ENCODE data around the gene PDE6B. TPM values are rescaled to one million over a fixed set of nuclear protein-coding genes. Genes with fewer than 3 reads are reported as not detected.
"Not testable (repeated sequence)": the region's sequence is repeated elsewhere in the genome, so short reads cannot be mapped to it uniquely, and the experiment has no call there.

The PDE6B gene
- total RNA-seq, 1 experiment from 2014 or later = not detected

GRCh38 chr4:666822-667544, 41.6 kb downstream of the PDE6B start:
- H3K27ac ChIP-seq = no peak overlapping the region
- DNase-seq (ENCODE audit: low read depth in 1 of 2, low spot score in 2 of 2) = no peak
- no peaks in the 10 kb centered on the region for H3K9me3 ChIP-seq (replicated peaks)
- peaks cover 4% of the 10 kb centered on the region; the same call in 1 of the 2 replicates for H3K36me3 ChIP-seq
- no peaks in the 10 kb centered on the region for H3K4me1 ChIP-seq (replicated peaks)
- no peaks in the 10 kb centered on the region for H3K27me3 ChIP-seq (replicated peaks)
- H3K4me3 ChIP-seq = no peak overlapping the region

DNA sequence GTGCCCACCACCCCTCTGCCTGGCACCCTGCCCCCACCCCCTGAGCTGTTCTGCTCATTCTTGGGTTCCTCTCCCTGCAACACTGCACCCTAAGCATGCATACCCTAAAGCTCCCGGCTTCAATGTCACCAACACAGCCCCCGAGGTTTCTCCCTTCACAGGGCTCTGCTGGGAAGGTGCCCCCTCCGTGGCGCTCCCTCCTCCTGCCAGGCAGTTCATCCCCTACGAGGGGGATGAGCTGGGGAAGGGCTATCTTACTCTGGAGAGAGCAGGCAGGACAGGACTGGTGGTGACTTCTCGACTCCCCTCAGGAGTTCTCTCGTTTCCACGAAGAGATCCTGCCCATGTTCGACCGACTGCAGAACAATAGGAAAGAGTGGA, 42.2 kb downstream of the PDE6B start:
- Histone ChIP-seq H3K9me3 (replicated peaks) (no peaks in the 10 kb centered on the region), H3K36me3 (peaks cover 6% of the 10 kb centered on the region; the same call in 1 of the 2 replicates), H3K27ac (no peak overlapping the region), H3K4me1 (replicated peaks) (no peaks in the 10 kb centered on the region), H3K4me3 (no peak overlapping the region), H3K27me3 (replicated peaks) (no peaks in the 10 kb centered on the region)
- DNase-seq (ENCODE audit: low read depth in 1 of 2, low spot score in 2 of 2) = no peak

DNA sequence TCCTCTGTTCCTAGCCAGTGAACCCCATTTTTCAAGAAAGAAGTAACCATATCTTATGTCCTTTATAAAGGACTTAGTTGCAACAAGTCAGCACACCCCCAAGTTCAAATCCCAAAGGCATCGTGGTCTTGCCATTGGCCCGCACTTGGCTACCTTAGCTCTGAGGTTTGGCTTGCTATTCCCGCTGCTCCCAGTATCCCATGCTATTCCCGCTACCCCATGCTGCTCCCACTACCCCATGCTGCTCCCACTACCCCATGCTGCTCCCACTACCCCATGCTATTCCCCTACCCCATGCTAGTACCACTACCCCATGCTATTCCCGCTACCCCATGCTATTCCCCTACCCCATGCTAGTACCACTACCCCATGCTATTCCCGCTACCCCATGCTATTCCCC, 42.8 kb downstream of the PDE6B start:
- not testable (repeated sequence) for H3K36me3 ChIP-seq; H3K9me3 ChIP-seq (replicated peaks)

GRCh38 chr4:669806-670559, 44.6 kb downstream of the PDE6B start:
- H3K27ac ChIP-seq; H3K9me3 ChIP-seq (replicated peaks); H3K27me3 ChIP-seq (replicated peaks); H3K4me3 ChIP-seq; DNase-seq (ENCODE audit: low read depth in 1 of 2, low spot score in 2 of 2); H3K4me1 ChIP-seq (replicated peaks): not testable (repeated sequence)
- H3K36me3 ChIP-seq = peaks cover 10% of the 10 kb centered on the region; the same call in 1 of the 2 replicates

More for the DNA sequence above, 42.8 kb downstream of the PDE6B start:
- H3K27me3 ChIP-seq (replicated peaks); H3K4me1 ChIP-seq (replicated peaks); DNase-seq (ENCODE audit: low read depth in 1 of 2, low spot score in 2 of 2); H3K27ac ChIP-seq; H3K4me3 ChIP-seq: not testable (repeated sequence)

DNA sequence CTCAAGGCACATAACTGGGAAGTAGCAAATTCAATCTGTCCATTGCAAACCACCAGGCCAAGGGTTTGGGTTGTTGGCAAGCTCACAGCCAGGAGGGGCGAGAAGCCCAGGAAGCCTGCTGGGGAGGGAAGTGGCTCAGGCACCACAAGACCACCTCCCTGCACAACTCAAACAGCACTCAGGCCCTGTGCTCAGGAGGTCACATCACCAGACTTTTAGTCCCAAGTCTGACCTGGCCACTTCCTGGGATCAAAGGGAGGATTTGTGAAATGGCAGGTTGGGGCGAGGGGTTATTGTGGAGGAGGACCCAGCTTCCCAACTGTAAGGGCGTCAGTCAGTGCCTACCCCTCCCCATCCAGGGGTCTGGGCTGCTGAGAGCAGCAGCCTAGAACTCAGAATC, 46.4 kb downstream of the PDE6B start:
- no peak for DNase-seq (ENCODE audit: low read depth in 1 of 2, low spot score in 2 of 2)
- Histone ChIP-seq H3K9me3 (replicated peaks) (no peaks in the 10 kb centered on the region), H3K27me3 (replicated peaks) (no peaks in the 10 kb centered on the region), H3K36me3 (peaks cover 10% of the 10 kb centered on the region; the same call in 1 of the 2 replicates), H3K4me3 (no peak overlapping the region), H3K4me1 (replicated peaks) (peaks cover 13% of the 10 kb centered on the region), H3K27ac (no peak overlapping the region)

DNA sequence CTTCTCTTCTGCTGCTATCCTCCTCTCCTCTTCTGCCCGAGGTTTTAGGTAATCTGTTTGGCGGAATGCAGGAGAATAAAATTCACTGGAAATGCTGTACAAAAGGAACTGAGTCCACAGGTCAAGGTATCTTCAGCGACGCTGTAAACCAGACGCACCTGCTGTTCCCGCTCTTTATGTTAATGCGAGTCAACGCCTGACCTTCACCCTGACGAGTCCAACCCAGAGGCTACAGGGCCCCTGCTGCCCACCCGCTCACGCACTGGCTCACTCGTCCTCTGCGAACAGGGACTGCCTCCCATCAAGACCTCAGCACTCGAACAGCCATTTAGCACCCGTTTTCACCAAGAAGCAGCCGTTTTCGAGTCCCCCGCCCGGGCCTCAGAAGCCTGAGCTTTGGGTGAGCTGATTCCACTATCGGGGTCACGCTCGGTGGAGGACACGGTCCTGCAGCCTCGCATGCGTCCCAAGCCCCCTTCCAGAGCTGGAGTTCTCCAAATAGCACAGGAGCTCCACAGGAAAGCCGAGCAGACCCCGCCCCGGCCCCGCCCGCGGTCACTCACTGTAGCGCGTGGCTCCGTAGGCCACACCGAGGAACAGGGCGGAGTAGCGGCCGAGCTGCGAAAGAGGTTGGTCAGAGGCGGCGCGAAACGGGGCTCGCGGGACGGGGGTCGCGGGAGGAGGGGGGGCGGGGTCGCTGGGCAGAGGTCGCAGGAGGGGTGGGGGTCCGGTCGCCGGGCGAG, 48.1 kb downstream of the PDE6B start:
- H3K4me3 ChIP-seq = peak overlapping the region; percentile 96
- no peak for DNase-seq (ENCODE audit: low read depth in 1 of 2, low spot score in 2 of 2)
- H3K27ac ChIP-seq = no peak overlapping the region
- H3K27me3 ChIP-seq (replicated peaks) = no peaks in the 10 kb centered on the region
- peaks cover 10% of the 10 kb centered on the region; the same call in 1 of the 2 replicates for H3K36me3 ChIP-seq
- H3K4me1 ChIP-seq (replicated peaks) = peaks cover 13% of the 10 kb centered on the region
- no peaks in the 10 kb centered on the region for H3K9me3 ChIP-seq (replicated peaks)

DNA sequence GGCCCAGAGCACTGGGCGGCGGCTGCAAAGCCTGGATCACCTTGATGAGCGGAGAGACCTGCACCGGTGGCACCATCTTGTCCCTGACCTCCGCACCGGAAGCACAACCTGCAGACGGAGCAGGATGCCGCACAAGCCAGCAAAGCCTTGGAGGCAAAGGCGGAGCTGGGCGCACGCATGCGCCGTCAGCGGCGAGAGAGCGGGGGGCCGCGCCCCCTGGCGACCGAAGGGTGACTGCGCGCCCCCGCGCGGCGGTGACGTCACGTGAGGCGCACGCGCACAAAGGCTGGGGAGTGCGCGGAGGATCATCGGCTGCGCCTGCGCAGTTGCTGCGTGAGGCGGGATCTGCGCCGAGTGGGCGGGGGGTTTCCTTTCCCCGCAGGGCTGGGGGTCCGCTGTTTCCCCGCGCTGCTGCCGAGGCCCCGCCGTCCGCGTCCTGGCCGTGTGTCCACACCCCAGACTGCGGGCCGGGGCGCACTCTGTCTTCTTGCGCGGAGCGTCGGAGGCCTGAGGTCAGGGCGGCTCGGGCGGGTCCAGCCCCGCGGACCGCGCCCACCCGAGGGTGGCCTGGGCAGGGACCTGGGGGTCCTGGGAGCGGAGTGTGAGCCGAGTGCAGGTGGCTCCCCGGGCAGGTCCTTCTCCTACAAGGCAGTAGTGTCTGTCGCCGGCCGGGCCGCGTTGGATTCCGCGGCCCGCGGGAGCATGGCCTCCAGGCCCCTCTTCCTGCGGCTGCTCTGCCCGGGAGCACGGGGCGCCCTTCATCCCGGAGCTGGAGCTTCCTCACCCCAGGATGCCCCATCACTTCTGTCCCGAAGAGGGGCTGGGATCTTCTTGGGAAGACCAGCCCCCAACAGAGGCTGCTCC, 49.0 kb downstream of the PDE6B start, which contains the start of the genes ATP5ME and MYL5:
ATP5ME (minus strand) TSS at position 105 of the 864 bp plus-strand sequence; CDS start at position 76, 29 bp downstream.
MYL5 (plus strand) TSS at position 371 of the 864 bp plus-strand sequence. CDS start 3,485 bp downstream, outside the sequence.
- Histone ChIP-seq H3K4me3 (peak within 1 kb of the TSS; percentile 96), H3K27me3 (replicated peaks) (no peaks in the 10 kb centered on the region), H3K36me3 (peaks cover 10% of the 10 kb centered on the region; the same call in 1 of the 2 replicates), H3K9me3 (replicated peaks) (no peaks in the 10 kb centered on the region), H3K4me1 (replicated peaks) (peaks cover 13% of the 10 kb centered on the region), H3K27ac (peak within 1 kb of the TSS; percentile 89)
- DNase-seq (ENCODE audit: low read depth in 1 of 2, low spot score in 2 of 2) = peak; percentile 88 to 93

- no peaks in the 10 kb centered on the region for H3K9me3 ChIP-seq (replicated peaks)
- H3K36me3 ChIP-seq = peaks cover 10% of the 10 kb centered on the region; the same call in 1 of the 2 replicates
- peak overlapping the region; percentile 89; the same call in 1 of the 2 replicates for H3K27ac ChIP-seq
- H3K4me3 ChIP-seq = peak overlapping the region; percentile 96
- H3K4me1 ChIP-seq (replicated peaks) = peaks cover 13% of the 10 kb centered on the region
- H3K27me3 ChIP-seq (replicated peaks) = no peaks in the 10 kb centered on the region
- peak in 1 of 2 experiments; percentile 13 for DNase-seq (ENCODE audit: low read depth in 1 of 2, low spot score in 2 of 2)
Measured at GRCh38 chr4:675036-675882, 49.9 kb downstream of the PDE6B start.

DNA sequence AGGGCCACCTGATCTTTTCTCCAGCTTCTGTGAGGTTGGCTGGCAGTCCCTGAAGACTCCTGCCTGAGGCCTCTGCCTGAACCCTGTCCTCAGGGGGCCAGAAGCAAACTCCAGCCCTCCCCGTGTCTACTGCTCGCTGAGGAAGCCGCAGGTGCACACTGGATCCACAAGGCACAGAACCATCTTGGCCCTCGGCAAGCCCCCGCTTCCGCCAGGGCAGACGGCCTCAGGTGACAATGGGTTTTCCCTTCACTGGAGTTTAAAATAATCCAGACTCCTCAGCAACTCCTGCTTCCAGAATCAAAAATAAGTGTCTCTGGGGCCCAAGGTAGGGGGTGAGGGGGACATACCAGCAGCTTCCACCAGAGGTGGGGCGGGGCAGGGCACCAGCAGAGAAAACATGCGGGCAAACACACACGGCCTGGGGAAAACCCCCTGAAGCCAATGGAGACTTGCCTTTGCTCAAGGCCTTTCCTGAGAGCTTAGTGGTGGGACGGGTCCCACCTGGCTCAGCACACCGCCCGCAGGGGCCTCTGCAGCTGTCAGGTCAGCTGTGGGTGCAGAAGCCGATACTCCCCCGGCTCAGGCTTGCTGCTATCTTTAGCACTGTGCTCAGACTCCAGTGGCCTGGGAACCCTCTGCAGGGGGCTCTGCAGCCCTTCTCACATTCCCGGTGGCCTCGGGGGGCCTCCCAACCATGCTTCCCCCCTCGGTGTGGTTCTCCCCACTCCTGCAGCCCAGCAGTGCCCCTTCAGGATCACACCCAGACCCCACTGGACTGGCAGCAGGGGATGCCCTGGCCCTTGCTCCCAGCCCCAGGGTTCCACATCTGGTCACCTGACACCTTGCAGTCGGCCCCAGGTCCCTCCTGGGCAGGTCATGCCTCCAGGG, 50.9 kb downstream of the PDE6B start:
- Histone ChIP-seq H3K4me3 (no peak overlapping the region), H3K9me3 (replicated peaks) (no peaks in the 10 kb centered on the region), H3K27ac (no peak overlapping the region), H3K4me1 (replicated peaks) (peaks cover 18% of the 10 kb centered on the region), H3K27me3 (replicated peaks) (no peaks in the 10 kb centered on the region), H3K36me3 (peaks cover 6% of the 10 kb centered on the region; the same call in 1 of the 2 replicates)
- DNase-seq (ENCODE audit: low read depth in 1 of 2, low spot score in 2 of 2) = no peak

DNA sequence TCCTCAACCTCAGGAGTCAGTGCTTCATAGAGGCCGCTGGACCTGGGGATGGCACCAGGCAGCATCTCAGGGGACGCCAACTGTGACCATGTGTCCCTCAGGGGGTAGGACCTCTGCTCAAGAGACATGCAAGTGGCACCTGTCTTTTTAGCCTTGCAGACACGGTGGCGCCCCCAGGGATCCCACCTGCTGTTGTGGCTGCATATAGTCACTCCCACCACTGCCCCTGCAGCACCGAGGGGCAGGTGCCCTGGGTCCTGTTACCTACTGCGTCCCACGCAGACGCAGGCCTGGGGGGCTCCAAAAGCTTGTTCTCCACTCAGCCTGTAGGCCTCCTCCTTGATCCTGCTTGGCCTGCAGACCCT, 51.5 kb downstream of the PDE6B start:
- Histone ChIP-seq H3K27me3 (replicated peaks) (no peaks in the 10 kb centered on the region), H3K36me3 (peaks cover 6% of the 10 kb centered on the region; the same call in 1 of the 2 replicates), H3K9me3 (replicated peaks) (no peaks in the 10 kb centered on the region), H3K4me1 (replicated peaks) (peaks cover 18% of the 10 kb centered on the region), H3K27ac (no peak overlapping the region), H3K4me3 (no peak overlapping the region)
- DNase-seq (ENCODE audit: low read depth in 1 of 2, low spot score in 2 of 2) = no peak

DNA sequence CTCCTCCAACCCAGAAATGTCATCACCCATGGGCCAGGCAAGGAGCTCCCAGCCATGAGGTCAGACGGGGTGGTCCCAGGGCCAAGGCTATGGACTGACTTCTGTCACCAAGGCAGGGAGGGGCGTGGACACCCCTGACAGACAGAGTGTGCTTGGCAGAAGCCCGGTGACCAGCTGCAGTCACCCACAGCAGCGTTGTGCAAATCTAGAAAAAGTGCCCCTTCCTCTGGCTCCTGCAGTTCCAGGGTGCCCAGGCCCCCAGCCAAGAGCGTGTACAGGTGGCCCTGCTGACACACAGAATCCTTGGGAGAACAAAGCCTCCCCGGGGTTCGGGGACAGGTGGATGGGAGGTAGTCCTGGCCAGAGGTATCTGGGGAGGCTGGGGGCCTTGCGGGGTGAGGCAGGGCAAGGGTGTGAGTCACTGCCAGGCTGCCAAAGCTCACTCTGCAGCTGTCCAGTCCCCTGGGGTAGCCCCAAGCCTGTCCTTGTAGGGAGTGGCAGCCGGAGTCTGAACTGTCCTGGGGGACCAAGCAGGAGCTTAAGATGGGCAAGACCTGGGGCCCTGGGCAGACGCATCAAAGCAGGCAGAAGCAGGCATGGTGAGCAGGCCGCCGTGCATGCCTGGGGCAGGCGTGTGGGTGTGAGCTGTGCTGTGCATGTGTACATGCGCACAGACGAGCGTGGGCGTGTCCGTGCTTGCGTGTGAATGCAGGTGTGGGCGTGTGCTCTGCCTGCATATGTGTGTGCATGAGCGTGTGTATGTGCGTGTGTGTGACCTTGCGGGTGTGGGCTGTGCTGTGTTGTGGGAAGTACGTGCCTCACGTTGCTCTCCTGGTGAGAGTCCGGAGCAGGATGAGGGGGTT, 52.3 kb downstream of the PDE6B start:
- Histone ChIP-seq H3K4me3 (no peak overlapping the region), H3K36me3 (peaks cover 4% of the 10 kb centered on the region; the same call in 1 of the 2 replicates), H3K27ac (no peak overlapping the region), H3K4me1 (replicated peaks) (peaks cover 18% of the 10 kb centered on the region), H3K27me3 (replicated peaks) (no peaks in the 10 kb centered on the region), H3K9me3 (replicated peaks) (no peaks in the 10 kb centered on the region)
- DNase-seq (ENCODE audit: low read depth in 1 of 2, low spot score in 2 of 2) = no peak

Measured in SJSA1 (cell line).